Endothelial cell of umbilical vein (primary cell): ENCODE results near the gene LIMCH1. TPM values are rescaled to one million over a fixed set of nuclear protein-coding genes. Genes with fewer than 3 reads are reported as not detected.

Source experiments
- BruUV-seq: library from RNA; stranded (reverse); fragments of 400-500 nt; replicated peaks from 2 replicates; lab custom pipeline; 2021; lab: Mats Ljungman, UMichigan
- CTCF ChIA-PET: fragments of 300-600, 350-600 bp; sonication (Branson Sonifier 250); formaldehyde crosslinking; loops from one replicate; lab custom pipeline; 2021; ENCODE audit warnings: antibody characterized with exemption, inconsistent platforms; lab: Charles Lee
- POLR2A ChIA-PET: fragments of 300-600, 350-600 bp; sonication (Branson Sonifier 250); formaldehyde crosslinking; loops from one replicate; lab custom pipeline; 2021; ENCODE audit warnings: antibody characterized with exemption, inconsistent platforms; lab: Charles Lee
- DNase-seq: peaks from one replicate; pipeline ENCODE4 v3.0.0-alpha.2; 2011; ENCODE audit warnings: low read depth, low spot score
- FAIRE-seq: peaks from 2 replicates; lab custom pipeline; 2011; peaks lifted over from hg19 to GRCh38; lab: Jason Lieb, UNC
- H2AFZ ChIP-seq: 2 replicates; pipeline ENCODE4 v1.6.0; 2012; ENCODE audit warnings: low read depth, low read length, control low read depth, inconsistent platforms
- H3K27ac ChIP-seq: 2 replicates; pipeline ENCODE4 v1.5.1; 2011; ENCODE audit warnings: low read depth, mild to moderate bottlenecking, control low read depth, low read length, moderate library complexity; ENCODE audit not compliant: insufficient read depth
- H3K27me3 ChIP-seq, 2 experiments: 2 replicates each; pipeline versions ENCODE4 v1.6.0 to v1.6.1; 2011; ENCODE audit warnings: low read length in 2 of 2, mixed read lengths in 1 of 2; ENCODE audit not compliant: control insufficient read depth in 2 of 2, insufficient read depth in 2 of 2
- H3K36me3 ChIP-seq, 2 experiments: 2 replicates in 1 of 2; 3 replicates in 1 of 2; pipeline ENCODE4 v1.5.1; 2011; ENCODE audit warnings: low read length in 2 of 2, mild to moderate bottlenecking in 1 of 2, moderate library complexity in 1 of 2; ENCODE audit not compliant: control insufficient read depth in 2 of 2, insufficient read depth in 2 of 2; ENCODE audit errors: extremely low read depth in 1 of 2
- H3K4me1 ChIP-seq: 3 replicates; pipeline ENCODE4 v1.5.1; 2011; ENCODE audit warnings: mild to moderate bottlenecking, low read length; ENCODE audit not compliant: control insufficient read depth, insufficient read depth; ENCODE audit errors: extremely low read depth
- H3K4me2 ChIP-seq: 2 replicates; pipeline ENCODE4 v1.6.1; 2011; ENCODE audit warnings: low read length, control low read depth, mixed read lengths; ENCODE audit not compliant: insufficient read depth
- H3K4me3 ChIP-seq, 3 experiments: fragments of 200-600 bp in 1 of 3; sonication (generic), shearing (Covaris generic) in 1 of 3; replicated peaks in 1 of 3; 2 replicates each; pipeline ENCODE4 v1.5.1; 2011 to 2016; ENCODE audit warnings: control low read depth in 3 of 3, low read length in 3 of 3, mild to moderate bottlenecking in 2 of 3, inconsistent platforms in 1 of 3, low read depth in 1 of 3, moderate library complexity in 1 of 3; ENCODE audit not compliant: insufficient read depth in 1 of 3
- H3K79me2 ChIP-seq: 2 replicates; pipeline ENCODE4 v1.6.0; 2012; ENCODE audit warnings: low read length, inconsistent platforms; ENCODE audit not compliant: control insufficient read depth, insufficient read depth
- H3K9ac ChIP-seq: replicated peaks from 2 replicates; pipeline ENCODE3; 2011; ENCODE audit warnings: low read length, control low read depth; ENCODE audit not compliant: insufficient read depth; ENCODE audit errors: extremely low read depth
- H3K9me1 ChIP-seq: replicated peaks from 3 replicates; pipeline ENCODE4 v1.6.0; 2011; ENCODE audit warnings: mild to moderate bottlenecking, low read length; ENCODE audit not compliant: control insufficient read depth, insufficient read depth; ENCODE audit errors: extremely low read depth
- H3K9me3 ChIP-seq: replicated peaks from 2 replicates; pipeline ENCODE4 v1.5.1; 2012; ENCODE audit warnings: low read length, inconsistent platforms; ENCODE audit not compliant: control insufficient read depth, insufficient read depth
- H4K20me1 ChIP-seq: replicated peaks from 2 replicates; pipeline ENCODE3; 2011; ENCODE audit warnings: mild to moderate bottlenecking, low read length; ENCODE audit not compliant: control insufficient read depth, insufficient read depth; ENCODE audit errors: extremely low read depth
- CTCF ChIP-seq, 2 donors: IDR thresholded peaks; 1 replicate in 1 of 2; 2 replicates in 1 of 2; pipeline ENCODE4 v1.5.1; 2011; ENCODE audit warnings: low read length in 2 of 2, mild to moderate bottlenecking in 2 of 2, moderate library complexity in 2 of 2, control low read depth in 1 of 2, inconsistent platforms in 1 of 2, low read depth in 1 of 2; ENCODE audit not compliant: insufficient read depth in 1 of 2; ENCODE audit errors: extremely low read depth in 1 of 2
- EZH2 ChIP-seq: IDR thresholded peaks from 2 replicates; pipeline ENCODE4 v1.6.1; 2012; ENCODE audit warnings: borderline replicate concordance, low read depth, mild to moderate bottlenecking, moderate library complexity, low read length, inconsistent platforms; ENCODE audit not compliant: severe bottlenecking
- FOS ChIP-seq: IDR thresholded peaks from 2 replicates; pipeline ENCODE4 v1.6.1; 2011; ENCODE audit warnings: mild to moderate bottlenecking, low read length, moderate library complexity, borderline replicate concordance; ENCODE audit not compliant: insufficient read depth
- GATA2 ChIP-seq: IDR thresholded peaks from 2 replicates; pipeline ENCODE4 v1.7.0; 2011; ENCODE audit warnings: low read depth, mild to moderate bottlenecking, moderate library complexity, mixed read lengths, low read length; ENCODE audit not compliant: insufficient read length, insufficient read depth
- MAX ChIP-seq: IDR thresholded peaks from 2 replicates; pipeline ENCODE4 v1.6.1; 2011; ENCODE audit not compliant: insufficient read depth, insufficient read length
- MYC ChIP-seq: IDR thresholded peaks from one replicate; pipeline ENCODE4 v1.6.1; 2011; ENCODE audit warnings: mild to moderate bottlenecking, low read depth, low read length
- POLR2A ChIP-seq: IDR thresholded peaks from 2 replicates; pipeline ENCODE4 v1.6.1; 2012; ENCODE audit warnings: low read depth, mild to moderate bottlenecking, control low read depth, low read length
- POLR2AphosphoS5 ChIP-seq: IDR thresholded peaks from 2 replicates; pipeline ENCODE4 v1.6.1; 2012; ENCODE audit warnings: low read depth, mild to moderate bottlenecking, control low read depth, low read length, moderate library complexity; ENCODE audit not compliant: insufficient read depth
- dilution Hi-C: fragments of 300-500 bp; cut with MboI; formaldehyde crosslinking; loops from one replicate; pipeline ENCODE4 v1.15.0; 2019; ENCODE audit warnings: low sequenced_read_pairs; ENCODE audit not compliant: extremely low pct_ligation_motif_present
- intact Hi-C: fragments of 100-400 bp; cut with micrococcal nuclease; formaldehyde crosslinking; loops from one replicate; pipeline ENCODE4 v1.10.0; 2022
- polyA plus RNA-seq, 4 experiments: library from polyadenylated mRNA; depleted of rRNA in 3 of 4; stranded (reverse) in 3 of 4; unstranded in 1 of 4; fragments of >200 nt; gene quantifications; 2 replicates each; pipeline versions ENCODE4 v1.2.1 to v1.2.3, GENCODE V29; 2011 to 2012; ENCODE audit warnings: missing spikeins in 1 of 4
- total RNA-seq: library from RNA; stranded (reverse); gene quantifications from 2 replicates; pipeline ENCODE4 v1.2.3, GENCODE V29; 2021

Gene LIMCH1
- total and polyA plus RNA-seq, 2 donors (not counting 3 experiments of a cell fraction or from before 2014, with no cell fraction given) = 14.3 to 32.8 TPM

GRCh38 chr4:41599192-41599786 is 61.3 kb downstream of the LIMCH1 start:
- CTCF ChIA-PET = interaction anchor here (1.2 kb wide), 1 partner anchor 318 kb away, joined by 3 read pairs; no protein-coding TSS in a partner anchor

More at GRCh38 chr4:41599192-41599786, 61.3 kb downstream of the LIMCH1 start:
- POLR2A ChIA-PET = no interaction called here
- H3K4me3 ChIP-seq = no peak overlapping the region
- no TSS peak for BruUV-seq
- FAIRE-seq = no peak
- no peak for TF ChIP-seq FOS
- no peak for TF ChIP-seq MAX
- TF ChIP-seq EZH2 = no peak
- TF ChIP-seq GATA2 = no peak
- no peak for TF ChIP-seq POLR2AphosphoS5
- no peak for TF ChIP-seq CTCF (IDR thresholded peaks at IDR 0.05; ENCODE audit: extremely low read depth in 1 of 2, insufficient read depth in 1 of 2, low read depth in 1 of 2, low read length in 2 of 2)
- no peak for TF ChIP-seq MYC
- TF ChIP-seq POLR2A = no peak
- H2AFZ ChIP-seq = no peak overlapping the region
- no peaks in the 10 kb centered on the region for H3K9me1 ChIP-seq
- peaks cover 0 to 8% of the 10 kb centered on the region in 2 experiments for H3K27me3 ChIP-seq
- no peaks in the 10 kb centered on the region for H4K20me1 ChIP-seq
- H3K9ac ChIP-seq = no peak overlapping the region
- no peak overlapping the region for H3K27ac ChIP-seq
- no peaks in the 10 kb centered on the region for H3K79me2 ChIP-seq
- dilution Hi-C loops (no loop called here), intact Hi-C loops (no loop called here)
- H3K9me3 ChIP-seq = no peaks in the 10 kb centered on the region
- no peak overlapping the region for H3K4me2 ChIP-seq
- H3K4me1 ChIP-seq = peaks cover 16% of the 10 kb centered on the region
- no peak for DNase-seq
- H3K36me3 ChIP-seq = no peaks in the 10 kb centered on the region
